HG03064 (cell line): ENCODE measurements around the gene ARAP2.

Source experiments
- ATAC-seq: cut with Tn5 transposase; IDR thresholded peaks from one replicate; pipeline ENCODE4 v1.9.1; 2021; ENCODE audit warnings: low read depth; ENCODE audit not compliant: unreplicated experiment

Gene ARAP2

GRCh38 chr4:36244257-36245082 is at the start of gene ARAP2:
ARAP2 (minus strand) TSS chr4:36244514; CDS start chr4:36229486, 15,028 bp downstream.
- peak; percentile 50 for ATAC-seq

- no peak for ATAC-seq
These were observed 48.4 kb upstream of the ARAP2 start for GRCh38 chr4:36292556-36293188.

GRCh38 chr4:36290641-36291040 is 46.3 kb upstream of the ARAP2 start:
- no peak for ATAC-seq

- no peak for ATAC-seq
These were observed 44.6 kb upstream of the ARAP2 start for GRCh38 chr4:36288731-36289426.

- ATAC-seq = peak; percentile 22
These were observed 42.2 kb upstream of the ARAP2 start for GRCh38 chr4:36286481-36286871.

GRCh38 chr4:36285784-36286480 is 41.6 kb upstream of the ARAP2 start:
- ATAC-seq = peak; percentile 97

- no peak for ATAC-seq
These were observed 39.7 kb upstream of the ARAP2 start for GRCh38 chr4:36283912-36284465.

- no peak for ATAC-seq
These were observed 38.3 kb upstream of the ARAP2 start for GRCh38 chr4:36282503-36283030.

GRCh38 chr4:36281384-36282106 is 37.2 kb upstream of the ARAP2 start, which contains the start of gene DTHD1:
DTHD1 (plus strand) TSS chr4:36281616; CDS start chr4:36281759, 143 bp downstream.
- no peak for ATAC-seq

- no peak for ATAC-seq
These were observed 36.2 kb upstream of the ARAP2 start for GRCh38 chr4:36280555-36280954.

- ATAC-seq = no peak
These were observed 34.5 kb upstream of the ARAP2 start for GRCh38 chr4:36278789-36279188.

- no peak for ATAC-seq
These were observed 33.2 kb upstream of the ARAP2 start for GRCh38 chr4:36277533-36277932.

- ATAC-seq = no peak
These were observed 29.8 kb upstream of the ARAP2 start for GRCh38 chr4:36274158-36274557.

- ATAC-seq = no peak
These were observed 29.0 kb upstream of the ARAP2 start for GRCh38 chr4:36273276-36273675.

GRCh38 chr4:36269533-36270173 is 25.3 kb upstream of the ARAP2 start:
- ATAC-seq = no peak

- no peak for ATAC-seq
These were observed 24.8 kb upstream of the ARAP2 start for GRCh38 chr4:36269101-36269500.

- no peak for ATAC-seq
These were observed 23.4 kb upstream of the ARAP2 start for GRCh38 chr4:36267486-36268268.

GRCh38 chr4:36264207-36264826 is 20.0 kb upstream of the ARAP2 start:
- ATAC-seq = no peak
